HG02943 (cell line): ENCODE results near the gene SLC41A3.

Experiments
- ATAC-seq: cut with Tn5 transposase; IDR thresholded peaks from one replicate; pipeline ENCODE4 v1.9.1; 2021; ENCODE audit warnings: mild to moderate bottlenecking, low read depth, moderate library complexity; ENCODE audit not compliant: unreplicated experiment

Gene SLC41A3

GRCh38 chr3:126033051-126033745, 50.7 kb downstream of the SLC41A3 start:
- no peak for ATAC-seq

DNA sequence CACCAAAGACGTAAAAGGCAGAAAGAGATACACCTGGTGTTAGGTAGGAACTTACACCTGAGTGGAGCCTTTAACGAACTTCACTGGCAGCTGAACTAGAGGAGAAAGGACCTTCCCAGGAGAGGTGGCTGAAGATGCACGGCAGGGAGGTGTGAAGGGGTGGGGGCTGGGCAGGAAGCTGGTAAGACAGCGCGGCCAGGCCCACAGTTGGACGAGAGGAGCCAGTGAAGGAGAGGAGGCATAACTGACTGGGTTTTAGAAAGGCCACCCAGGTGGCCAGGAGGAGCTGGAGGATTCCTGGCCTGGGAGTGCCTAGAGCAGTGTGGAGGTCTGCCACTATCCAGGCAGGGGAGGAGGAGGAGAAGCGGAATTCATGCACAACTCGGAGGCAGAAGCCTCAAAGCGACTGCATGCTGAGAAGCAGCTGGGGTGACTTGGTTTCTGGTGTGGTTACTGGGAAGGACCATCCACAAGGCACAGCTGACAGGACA, 51.9 kb downstream of the SLC41A3 start:
- no peak for ATAC-seq

GRCh38 chr3:126030455-126030854, 53.5 kb downstream of the SLC41A3 start:
- no peak for ATAC-seq

DNA sequence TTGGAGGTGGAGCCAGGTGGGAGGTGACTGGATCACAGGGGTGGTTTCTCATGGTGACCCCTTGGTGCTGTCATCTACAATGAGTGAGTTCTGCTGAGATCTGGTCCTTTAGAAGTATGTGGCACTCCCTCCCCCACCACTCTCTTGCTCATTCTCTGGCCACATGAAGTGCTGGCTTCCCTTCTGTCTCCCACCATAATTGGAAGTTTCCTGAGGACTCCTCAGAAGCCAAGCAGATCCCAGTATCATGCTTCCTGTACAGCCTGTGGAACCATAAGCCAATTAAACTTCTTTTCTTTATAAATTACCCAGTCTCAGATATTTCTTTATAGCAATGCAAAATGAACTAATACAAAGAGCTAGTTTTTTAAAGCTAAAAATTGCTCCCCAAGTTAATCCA, 54.7 kb downstream of the SLC41A3 start:
- ATAC-seq: no peak

DNA sequence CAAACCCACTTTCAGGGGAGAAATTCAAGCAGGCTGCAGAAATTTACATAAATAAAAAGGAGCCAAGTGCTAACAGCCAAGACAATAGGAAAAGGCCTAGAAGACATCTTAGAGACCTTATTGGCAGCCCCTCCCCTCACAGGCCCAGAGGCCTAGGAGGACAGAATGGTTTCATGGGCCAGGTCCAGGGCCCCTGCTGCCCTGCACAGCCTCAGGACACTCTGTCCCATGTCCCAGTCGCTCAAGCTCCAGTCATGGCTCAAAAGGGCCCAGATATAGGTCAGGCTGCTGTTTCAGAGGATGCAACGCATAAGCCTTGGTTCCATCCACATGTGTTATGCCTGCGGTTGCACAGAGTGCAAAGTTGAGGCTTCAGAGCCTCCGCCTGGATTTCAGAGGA, 55.8 kb downstream of the SLC41A3 start:
- ATAC-seq: no peak

GRCh38 chr3:126026761-126027160, 57.2 kb downstream of the SLC41A3 start:
- ATAC-seq: no peak

DNA sequence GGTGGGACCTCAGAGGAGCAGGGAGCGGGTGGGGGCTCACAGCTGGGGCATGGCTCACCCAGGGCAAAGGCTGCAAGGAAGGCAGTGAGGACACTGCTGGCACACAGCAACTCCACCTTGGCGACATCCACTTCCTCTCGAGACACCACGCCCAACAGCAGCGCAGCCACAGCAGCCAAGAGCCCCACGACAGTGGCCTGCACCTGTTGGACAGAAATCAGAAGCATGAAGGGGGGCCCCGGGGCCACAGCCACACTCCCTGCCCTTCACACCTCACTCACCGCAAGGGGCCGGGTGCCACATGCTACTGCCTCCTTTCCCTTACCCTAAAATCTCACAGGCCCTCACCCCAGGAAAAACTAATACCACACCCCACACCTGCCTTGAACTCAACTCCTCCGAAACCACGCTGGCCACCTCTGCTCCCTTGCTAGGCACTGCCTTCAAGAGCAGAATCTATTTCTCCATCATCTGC, 57.6 kb downstream of the SLC41A3 start:
- ATAC-seq: no peak

DNA sequence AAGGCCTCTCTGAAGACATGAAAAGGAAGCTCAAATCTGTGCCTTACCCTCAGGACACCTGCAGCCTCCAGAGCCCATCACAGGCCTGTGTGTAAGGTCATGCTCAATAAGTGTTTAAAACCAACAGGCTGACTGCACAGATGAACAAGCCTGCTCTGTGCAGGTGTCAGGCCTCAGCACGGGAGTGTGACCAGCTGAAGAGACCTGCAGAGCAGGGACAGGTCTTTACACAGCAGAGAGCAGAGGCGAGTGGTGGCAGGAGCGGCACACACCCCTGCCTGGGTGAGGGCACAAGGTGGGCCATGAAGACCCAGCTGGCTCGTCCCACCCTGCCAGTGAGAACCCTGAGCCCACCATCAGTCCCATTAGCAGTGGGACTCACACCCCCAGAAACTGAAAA, 58.1 kb downstream of the SLC41A3 start:
- no peak for ATAC-seq

- no peak for ATAC-seq
Observed at GRCh38 chr3:126025116-126025729, 58.7 kb downstream of the SLC41A3 start.

GRCh38 chr3:126024049-126024854, 59.7 kb downstream of the SLC41A3 start:
- no peak for ATAC-seq

DNA sequence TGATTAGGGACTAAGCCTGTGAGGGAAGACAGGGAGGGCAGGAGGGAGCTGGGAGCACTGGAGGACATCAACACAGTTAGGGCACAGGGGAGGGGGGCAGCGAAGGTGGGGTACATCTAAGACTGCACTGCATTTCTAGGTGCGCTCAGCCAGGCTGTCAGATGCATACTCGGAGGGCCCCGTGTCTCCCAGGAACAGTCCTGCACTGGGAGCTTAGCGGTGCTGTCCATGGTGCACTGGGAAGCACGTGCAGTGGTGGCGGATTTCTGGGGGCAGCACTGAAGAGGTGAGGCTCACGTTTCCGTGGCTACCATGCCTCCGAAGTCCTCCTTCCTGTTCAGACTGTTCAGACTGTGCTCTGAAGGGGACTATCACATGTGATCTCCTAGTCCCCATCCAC, 60.5 kb downstream of the SLC41A3 start:
- no peak for ATAC-seq

- no peak for ATAC-seq
Observed at GRCh38 chr3:126022741-126023359, 61.1 kb downstream of the SLC41A3 start.

DNA sequence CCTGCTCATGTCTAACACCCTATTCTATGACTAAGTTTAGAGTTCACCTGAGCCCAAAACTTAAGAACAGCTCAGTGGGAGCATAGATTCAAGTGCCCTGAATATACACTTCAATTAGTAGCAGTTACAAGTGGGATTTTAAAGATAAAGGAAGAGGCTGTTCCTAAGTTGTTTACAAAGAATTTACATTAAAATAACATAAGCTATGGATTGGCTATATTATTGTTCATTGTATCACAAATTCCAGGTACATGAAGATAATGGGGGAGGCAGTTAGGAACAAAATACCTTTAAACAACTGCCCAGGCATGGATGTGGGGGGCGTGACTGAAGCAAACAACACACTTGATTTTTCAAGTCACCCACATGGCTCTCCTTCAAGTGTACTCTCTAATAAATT, 62.2 kb downstream of the SLC41A3 start:
- ATAC-seq: no peak

GRCh38 chr3:126021224-126021623, 62.7 kb downstream of the SLC41A3 start:
- ATAC-seq: no peak

DNA sequence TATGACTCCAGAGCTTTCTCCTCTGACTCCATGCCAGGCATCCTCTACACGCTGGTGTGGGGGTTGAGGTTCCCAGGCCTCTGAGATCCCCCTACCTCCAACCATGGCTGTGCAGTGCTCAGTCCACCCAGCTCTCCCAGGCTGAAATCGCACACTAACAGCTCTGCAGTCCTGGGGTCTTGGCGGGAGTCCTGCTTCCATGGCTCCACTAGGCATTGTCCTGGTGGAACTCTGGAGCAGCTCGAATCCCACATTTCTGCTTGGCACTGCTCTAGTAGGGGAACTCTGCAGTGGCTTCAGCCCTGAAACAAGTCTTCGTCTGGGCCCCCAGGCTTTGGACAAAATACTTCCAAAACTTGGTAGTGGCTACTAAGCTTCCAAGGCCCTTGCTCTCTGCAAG, 64.2 kb downstream of the SLC41A3 start:
- no peak for ATAC-seq

DNA sequence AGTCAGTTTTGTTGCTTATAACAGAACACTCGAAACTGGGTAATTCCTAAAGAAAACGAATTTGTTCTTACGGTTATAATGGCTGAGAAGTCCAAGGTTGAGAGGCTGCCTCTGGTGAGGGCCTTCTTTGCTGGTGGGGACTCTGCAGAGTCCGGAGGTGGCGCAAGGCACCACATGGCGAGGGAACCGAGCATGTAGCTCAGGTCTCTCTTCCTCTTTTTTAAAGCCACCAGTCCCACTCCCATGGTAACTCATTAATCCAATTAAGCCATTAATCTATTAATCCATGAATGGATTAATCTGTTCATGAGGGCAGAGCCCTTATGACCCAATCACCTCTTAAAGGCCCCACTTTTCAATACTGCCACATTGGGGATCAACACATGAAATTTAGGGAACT, 64.9 kb downstream of the SLC41A3 start:
- ATAC-seq: no peak

DNA sequence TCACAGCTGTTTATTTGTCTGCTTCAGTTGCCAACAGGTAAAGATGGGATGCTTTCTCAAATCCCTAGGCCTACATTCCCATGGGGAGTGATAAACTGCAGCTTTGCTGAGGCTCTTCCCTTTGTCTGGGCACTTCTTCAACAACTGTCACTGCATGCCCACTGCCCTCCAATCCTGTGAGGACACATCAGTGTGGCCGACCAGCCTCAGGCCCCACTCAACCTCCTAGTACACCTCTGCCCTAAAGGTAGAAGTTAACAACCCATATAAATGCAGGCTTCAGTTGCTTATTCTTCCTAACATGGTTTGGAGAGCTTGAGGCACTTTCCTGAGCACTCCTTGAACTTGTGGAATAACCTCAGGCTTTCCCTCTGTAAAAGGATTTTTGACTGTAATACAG, 65.4 kb downstream of the SLC41A3 start:
- ATAC-seq: no peak

DNA sequence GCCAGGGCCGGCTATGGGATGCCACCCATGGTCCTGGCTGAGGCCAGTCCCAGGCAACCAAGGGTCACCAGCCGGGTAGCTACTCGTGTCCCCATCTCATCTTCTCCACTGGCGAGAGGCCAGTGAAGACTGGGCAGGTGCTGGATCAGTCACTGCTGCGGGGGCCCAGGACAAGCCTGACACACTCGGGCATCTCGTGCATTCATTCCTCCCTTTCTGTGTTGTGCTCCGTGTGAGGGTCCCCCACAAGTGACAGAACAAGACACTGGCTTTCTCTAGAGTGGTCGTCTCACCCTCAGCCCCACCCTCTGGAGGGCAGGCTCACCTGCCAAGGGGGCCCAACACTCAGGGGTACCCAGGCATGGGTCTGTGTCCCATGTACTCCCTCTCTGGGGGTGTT, 66.6 kb downstream of the SLC41A3 start:
- ATAC-seq: no peak

- no peak for ATAC-seq
Observed at GRCh38 chr3:126016616-126017015, 67.3 kb downstream of the SLC41A3 start.

DNA sequence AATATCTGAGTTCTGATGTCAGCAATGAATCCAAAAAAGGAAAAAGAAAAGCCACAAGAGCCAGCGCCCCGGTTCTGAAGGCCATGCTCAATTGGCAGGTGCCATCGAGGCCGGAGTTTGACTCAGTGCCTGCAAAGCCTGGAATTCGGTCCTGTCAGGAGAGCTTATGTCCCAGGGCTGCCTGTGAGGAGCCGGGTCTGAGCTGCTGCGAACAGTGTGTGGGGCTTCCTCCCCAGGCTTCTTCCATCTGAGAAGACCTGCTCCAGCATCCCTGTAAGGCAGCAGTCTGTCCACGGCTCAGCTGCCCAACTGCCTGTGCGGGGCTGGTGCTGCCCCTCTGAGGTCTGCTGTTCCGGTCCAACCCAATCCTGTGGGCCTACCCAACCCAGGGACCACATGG, 68.8 kb downstream of the SLC41A3 start:
- ATAC-seq: no peak

DNA sequence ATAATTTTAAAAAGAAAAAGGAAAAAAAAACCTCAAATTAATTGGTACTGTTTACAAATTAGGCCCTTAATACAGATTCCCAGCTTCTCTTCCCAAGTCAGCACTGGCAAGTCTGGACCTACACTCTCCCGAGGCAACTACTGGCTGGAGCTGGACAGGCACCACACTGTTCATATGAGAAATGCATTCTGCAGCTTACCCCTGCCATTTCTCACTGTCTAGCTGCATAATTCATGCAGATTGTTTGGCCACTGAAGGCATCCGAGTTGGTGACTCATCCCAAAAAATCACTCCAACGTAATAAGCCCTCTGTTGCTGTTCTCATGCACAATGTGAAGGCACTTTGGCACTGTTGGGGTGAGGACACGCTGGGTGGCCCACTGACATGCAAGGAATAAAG, 69.7 kb downstream of the SLC41A3 start:
- ATAC-seq: no peak
